Adipocyte (in vitro differentiated cells): Measurements from ENCODE around the gene CCDC51.
"Not testable (repeated sequence)": the region's sequence is repeated elsewhere in the genome, so short reads cannot be mapped to it uniquely, and the experiment has no call there.

Source experiments
- DNase-seq: peaks from one replicate; pipeline ENCODE4 v3.0.0-alpha.2; 2015; ENCODE audit warnings: low read depth
- H3K27me3 ChIP-seq: replicated peaks from 2 replicates; pipeline ENCODE4 v1.7.0; 2013; ENCODE audit warnings: mild to moderate bottlenecking, low read length, moderate library complexity; ENCODE audit not compliant: control insufficient read depth, insufficient read depth
- H3K36me3 ChIP-seq: 2 replicates; pipeline ENCODE4 v1.7.0; 2013; ENCODE audit warnings: low read length, mild to moderate bottlenecking, moderate library complexity; ENCODE audit not compliant: control insufficient read depth, insufficient read depth, severe bottlenecking
- H3K4me1 ChIP-seq: 2 replicates; pipeline ENCODE4 v1.7.0; 2013; ENCODE audit warnings: mild to moderate bottlenecking, low read length, moderate library complexity; ENCODE audit not compliant: control insufficient read depth, insufficient read depth
- H3K4me3 ChIP-seq: 2 replicates; pipeline ENCODE4 v1.7.0; 2013; ENCODE audit warnings: mild to moderate bottlenecking, low read length, moderate library complexity
- H3K9ac ChIP-seq: 2 replicates; pipeline ENCODE4 v1.7.0; 2013; ENCODE audit warnings: mild to moderate bottlenecking, low read length, moderate library complexity
- H3K9me3 ChIP-seq: 2 replicates; pipeline ENCODE4 v1.7.0; 2013; ENCODE audit warnings: mild to moderate bottlenecking, low read length, moderate library complexity; ENCODE audit not compliant: control insufficient read depth

CCDC51 gene, protein sequence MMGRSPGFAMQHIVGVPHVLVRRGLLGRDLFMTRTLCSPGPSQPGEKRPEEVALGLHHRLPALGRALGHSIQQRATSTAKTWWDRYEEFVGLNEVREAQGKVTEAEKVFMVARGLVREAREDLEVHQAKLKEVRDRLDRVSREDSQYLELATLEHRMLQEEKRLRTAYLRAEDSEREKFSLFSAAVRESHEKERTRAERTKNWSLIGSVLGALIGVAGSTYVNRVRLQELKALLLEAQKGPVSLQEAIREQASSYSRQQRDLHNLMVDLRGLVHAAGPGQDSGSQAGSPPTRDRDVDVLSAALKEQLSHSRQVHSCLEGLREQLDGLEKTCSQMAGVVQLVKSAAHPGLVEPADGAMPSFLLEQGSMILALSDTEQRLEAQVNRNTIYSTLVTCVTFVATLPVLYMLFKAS

DNA sequence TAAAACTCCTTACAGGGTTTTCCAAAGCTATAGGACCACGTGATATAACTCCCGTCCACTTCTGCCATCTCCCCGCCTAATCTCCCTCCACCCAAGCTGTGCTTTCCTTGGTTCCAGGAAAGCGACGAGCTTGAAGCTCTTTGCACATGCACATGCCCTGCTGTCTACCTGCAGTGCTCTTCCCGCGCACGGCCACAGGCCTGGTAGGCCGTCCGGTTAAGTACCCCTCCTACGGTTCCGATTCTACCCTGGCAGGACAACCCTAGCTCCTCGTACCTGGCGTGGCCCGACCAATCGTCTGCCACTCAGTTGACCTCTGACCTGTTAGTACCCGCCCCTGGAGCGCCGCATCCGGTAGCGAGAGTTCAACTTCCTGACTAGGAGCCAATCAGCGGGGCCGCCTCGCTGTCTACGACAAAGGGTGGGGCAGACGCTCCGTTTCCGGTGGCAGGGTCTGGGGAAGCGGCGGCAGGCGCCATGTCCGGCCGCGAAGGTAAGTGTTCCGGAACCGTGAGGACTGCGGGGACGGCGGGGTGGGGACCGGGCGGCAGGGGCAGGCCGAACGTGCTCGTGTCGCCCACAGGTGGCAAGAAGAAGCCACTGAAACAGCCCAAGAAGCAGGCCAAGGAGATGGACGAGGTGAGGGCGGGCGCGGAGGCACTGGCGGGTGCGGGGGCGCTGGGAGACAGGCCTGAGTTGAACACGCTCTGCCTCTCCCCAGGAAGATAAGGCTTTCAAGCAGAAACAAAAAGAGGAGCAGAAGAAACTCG is at the start of gene CCDC51, which contains the start of gene TMA7:
CCDC51 (minus strand) TSS at position 300 of the 770 bp plus-strand sequence. CDS start 4,991 bp downstream, outside the sequence.
TMA7 (plus strand) TSS at position 438 of the 770 bp plus-strand sequence; CDS start at position 478, 40 bp downstream.
- Histone ChIP-seq H3K4me1 (peaks cover 30% of the 10 kb centered on the region), H3K9ac (peak within 1 kb of the TSS; percentile 98), H3K9me3 (no peaks in the 10 kb centered on the region), H3K36me3 (peaks cover 31% of the 10 kb centered on the region), H3K4me3 (peak within 1 kb of the TSS; percentile 99), H3K27me3 (no peaks in the 10 kb centered on the region)
- DNase-seq, result peak; percentile 99

DNA sequence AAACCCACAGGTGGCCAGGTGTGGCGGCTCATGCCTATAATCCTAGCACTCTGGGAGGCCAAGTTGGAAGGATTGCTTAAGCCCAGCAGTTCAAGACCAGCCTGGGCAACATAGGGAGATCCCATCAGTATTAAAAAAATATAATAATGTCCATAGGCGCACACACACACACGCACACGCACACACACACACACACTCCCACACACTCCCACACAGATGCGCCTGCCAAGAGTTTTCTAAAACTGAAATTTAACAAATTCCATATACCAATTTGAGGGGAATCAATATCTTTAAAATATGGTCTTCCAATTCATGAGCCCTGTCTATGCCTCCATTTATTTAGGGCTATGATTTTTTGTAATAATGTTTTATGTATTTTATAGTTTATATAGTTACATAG is 47.0 kb upstream of the CCDC51 start:
- no peaks in the 10 kb centered on the region for H3K9me3 ChIP-seq
- H3K36me3 ChIP-seq, result no peaks in the 10 kb centered on the region
- no peak for DNase-seq
- no peak overlapping the region for H3K9ac ChIP-seq
- H3K4me1 ChIP-seq, result peaks cover 5% of the 10 kb centered on the region
- H3K27me3 ChIP-seq, result no peaks in the 10 kb centered on the region
- H3K4me3 ChIP-seq, result no peak overlapping the region

DNA sequence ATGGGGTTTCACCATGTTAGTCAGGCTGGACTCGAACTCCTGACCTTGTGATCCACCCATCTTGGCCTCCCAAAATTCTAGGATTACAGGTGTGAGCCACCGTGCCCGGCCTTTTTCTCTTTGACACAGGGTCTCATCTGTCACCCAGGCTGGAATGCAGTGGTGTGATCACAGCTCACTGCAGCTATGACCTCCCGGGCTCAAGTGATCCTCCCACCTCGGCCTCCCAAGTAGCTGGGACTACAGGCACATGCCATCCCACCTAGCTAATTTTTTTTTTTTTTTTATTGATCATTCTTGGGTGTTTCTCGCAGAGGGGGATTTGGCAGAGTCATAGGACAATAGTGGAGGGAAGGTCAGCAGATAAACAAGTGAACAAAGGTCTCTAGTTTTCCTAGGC is 42.9 kb upstream of the CCDC51 start:
- not testable (repeated sequence) for H3K4me3 ChIP-seq, H3K36me3 ChIP-seq, H3K27me3 ChIP-seq, DNase-seq, H3K9ac ChIP-seq, H3K9me3 ChIP-seq, H3K4me1 ChIP-seq

DNA sequence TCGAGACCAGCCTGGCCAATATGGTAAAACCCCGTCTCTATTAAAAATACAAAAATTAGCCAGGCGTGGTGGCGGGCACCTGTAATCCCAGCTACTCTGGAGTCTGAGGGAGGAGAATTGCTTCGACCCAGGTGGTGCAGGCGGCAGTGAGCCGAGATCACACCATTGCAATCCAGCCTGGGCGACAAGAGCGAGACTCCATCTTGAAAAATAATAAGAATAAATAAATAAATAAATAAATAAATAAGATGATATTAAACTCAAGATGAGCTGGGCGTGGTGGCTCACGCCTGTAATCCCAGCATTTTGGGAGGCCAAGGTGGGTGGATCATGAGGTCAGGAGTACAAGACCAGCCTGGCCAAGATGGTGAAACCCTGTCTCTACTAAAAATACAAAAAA is 41.0 kb upstream of the CCDC51 start:
- DNase-seq, H3K4me1 ChIP-seq, H3K27me3 ChIP-seq, H3K4me3 ChIP-seq, H3K9ac ChIP-seq, H3K36me3 ChIP-seq, H3K9me3 ChIP-seq: not testable (repeated sequence)

DNA sequence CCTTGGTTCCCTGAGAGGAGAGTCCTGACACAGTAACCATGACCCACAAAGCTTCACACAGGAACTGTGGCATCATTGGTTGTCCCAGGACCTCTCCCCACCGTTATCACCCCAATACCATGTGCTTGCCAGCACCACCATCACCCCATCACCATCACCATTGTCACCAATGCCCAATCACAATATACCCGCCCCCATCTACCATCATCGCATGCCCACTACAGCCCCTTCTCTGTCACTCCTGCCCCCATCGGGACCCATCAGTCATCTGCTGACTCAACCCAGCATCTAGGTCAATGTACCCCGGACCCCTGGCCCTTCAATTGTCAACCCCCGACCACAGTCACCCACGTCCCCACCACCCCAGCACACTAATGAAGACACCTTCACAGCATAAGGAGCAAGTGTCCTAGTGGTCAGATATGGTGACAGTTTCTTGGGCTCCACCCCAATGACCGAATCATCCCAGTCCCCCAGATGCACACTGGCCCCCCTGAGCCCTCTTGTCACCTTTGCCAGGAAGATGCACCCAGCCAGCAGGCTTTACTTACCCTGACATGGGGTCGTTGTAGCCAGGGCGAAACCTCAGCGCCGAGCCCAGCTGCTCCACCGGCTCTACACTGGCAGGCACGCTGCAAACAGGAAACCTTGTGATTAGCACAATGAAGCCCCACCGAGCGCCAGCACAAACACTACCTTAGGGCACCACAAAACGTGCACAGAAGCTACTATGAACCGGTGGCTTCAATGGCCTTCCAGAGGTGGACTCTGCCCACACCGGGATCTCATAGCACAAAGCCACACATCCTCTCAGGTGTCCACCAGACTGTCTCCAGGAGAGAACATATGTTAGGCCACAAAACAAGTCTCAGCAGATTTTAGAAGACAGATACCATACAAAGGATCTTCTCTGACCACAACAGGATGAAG is 39.0 kb upstream of the CCDC51 start:
- Histone ChIP-seq H3K4me3 (no peak overlapping the region), H3K4me1 (no peaks in the 10 kb centered on the region), H3K9me3 (no peaks in the 10 kb centered on the region), H3K36me3 (no peaks in the 10 kb centered on the region), H3K27me3 (no peaks in the 10 kb centered on the region), H3K9ac (no peak overlapping the region)
- DNase-seq, result no peak

DNA sequence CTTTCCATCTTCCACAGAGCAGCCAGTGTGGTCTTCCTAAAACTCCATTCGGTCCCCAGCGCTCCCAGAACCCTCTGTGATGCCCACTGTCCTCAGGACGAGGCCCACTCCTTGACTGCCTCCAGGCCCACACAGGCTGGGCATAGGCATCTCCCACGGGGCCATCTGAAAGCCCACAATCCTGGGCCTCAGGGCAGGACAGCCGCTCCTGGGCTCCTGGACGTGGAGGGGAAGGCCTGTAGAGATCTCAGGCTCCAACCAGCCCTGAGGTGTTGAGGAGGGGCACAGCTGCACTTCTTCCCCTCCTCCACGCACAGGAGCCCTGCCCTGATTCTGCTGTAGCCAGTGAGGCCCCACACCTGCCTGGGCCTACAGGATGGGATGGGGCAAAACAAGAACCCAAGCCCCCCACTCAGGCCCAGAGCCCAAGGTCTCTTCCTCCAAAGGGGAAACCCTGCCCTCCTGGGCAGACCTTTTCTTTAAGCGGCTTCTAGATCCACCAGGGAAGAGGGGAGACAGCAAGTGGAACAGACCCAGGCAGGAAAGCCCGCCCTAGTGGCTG is 38.1 kb upstream of the CCDC51 start:
- no peak for DNase-seq

DNA sequence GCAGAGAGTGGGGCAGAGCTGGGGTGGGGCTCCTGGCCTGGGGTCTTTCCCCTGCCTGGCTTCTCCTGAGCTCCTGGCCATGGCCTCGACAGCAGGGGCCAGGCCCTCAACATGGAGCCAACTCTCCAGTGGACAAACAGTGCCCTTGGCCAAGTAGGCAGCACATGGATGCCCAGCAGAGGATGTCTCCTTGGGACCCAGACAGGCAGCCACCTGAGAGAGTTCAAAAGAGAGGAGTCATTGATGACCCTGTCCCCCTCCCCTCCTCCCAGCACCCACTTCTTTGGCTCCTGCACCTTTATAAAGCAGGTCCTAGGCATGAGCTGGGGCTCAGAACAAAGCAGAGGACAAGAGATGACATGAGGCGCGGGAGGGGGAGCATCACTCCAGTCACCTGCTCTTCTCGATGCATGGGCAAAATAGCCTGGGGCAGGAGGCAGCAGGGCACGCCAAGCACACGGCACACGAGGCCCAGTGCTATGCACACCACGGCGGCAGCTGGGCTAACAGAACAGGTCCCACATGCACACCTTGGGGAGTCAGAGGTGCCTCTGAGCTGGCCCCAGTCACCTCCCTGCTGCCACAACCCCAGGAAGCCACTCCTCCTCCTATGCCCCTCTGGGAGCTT is 36.6 kb upstream of the CCDC51 start:
- Histone ChIP-seq H3K4me1 (peaks cover 5% of the 10 kb centered on the region), H3K27me3 (no peaks in the 10 kb centered on the region), H3K9ac (no peak overlapping the region), H3K4me3 (no peak overlapping the region), H3K36me3 (no peaks in the 10 kb centered on the region), H3K9me3 (no peaks in the 10 kb centered on the region)
- no peak for DNase-seq

More for the DNA sequence above, 38.1 kb upstream of the CCDC51 start:
- Histone ChIP-seq H3K4me1 (peaks cover 5% of the 10 kb centered on the region), H3K36me3 (no peaks in the 10 kb centered on the region), H3K4me3 (no peak overlapping the region), H3K9me3 (no peaks in the 10 kb centered on the region), H3K9ac (no peak overlapping the region), H3K27me3 (no peaks in the 10 kb centered on the region)

DNA sequence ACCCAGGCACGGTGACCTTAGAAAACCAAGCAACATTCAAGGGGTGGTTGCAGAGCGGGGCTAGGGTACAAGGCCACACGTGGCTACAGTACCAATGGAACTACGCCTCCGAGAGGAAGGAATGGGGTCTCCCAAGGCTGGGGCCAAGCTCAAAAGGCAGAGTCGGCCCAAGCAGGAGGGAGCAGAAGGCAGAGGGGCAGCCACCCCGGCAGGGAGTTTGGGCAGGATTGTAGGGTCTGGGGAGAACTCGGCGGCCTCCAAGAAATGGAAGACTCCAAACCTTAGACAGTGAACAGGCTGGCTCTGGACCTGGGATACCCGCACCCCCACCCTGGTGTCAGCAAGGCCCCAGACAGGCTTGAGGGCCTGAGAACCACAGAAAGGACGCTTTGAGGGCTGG is 35.3 kb upstream of the CCDC51 start:
- no peak for DNase-seq
- Histone ChIP-seq H3K9ac (no peak overlapping the region), H3K9me3 (no peaks in the 10 kb centered on the region), H3K36me3 (no peaks in the 10 kb centered on the region), H3K4me3 (no peak overlapping the region), H3K27me3 (no peaks in the 10 kb centered on the region), H3K4me1 (peaks cover 7% of the 10 kb centered on the region)

DNA sequence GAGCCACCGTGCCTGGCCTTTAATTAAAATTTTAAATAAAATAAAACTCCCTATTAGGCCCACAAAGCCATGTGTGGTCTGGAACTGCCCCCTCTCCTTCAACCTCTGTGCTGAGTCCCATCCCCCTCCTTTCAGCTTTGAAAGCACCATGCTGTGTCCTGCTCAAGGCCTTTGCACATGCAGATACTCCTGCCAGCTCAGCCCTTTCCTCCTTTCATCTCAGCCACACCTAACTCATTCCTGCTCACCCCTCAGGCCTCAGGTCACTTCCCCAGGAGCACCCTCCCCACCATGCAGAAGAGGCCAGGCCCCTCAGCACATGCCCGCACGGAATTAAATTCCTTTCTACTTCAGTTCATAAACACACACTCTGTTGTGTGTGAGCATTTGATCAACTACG is 34.7 kb upstream of the CCDC51 start:
- Histone ChIP-seq H3K36me3 (no peaks in the 10 kb centered on the region), H3K9me3 (no peaks in the 10 kb centered on the region), H3K9ac (no peak overlapping the region), H3K27me3 (no peaks in the 10 kb centered on the region), H3K4me1 (peaks cover 12% of the 10 kb centered on the region), H3K4me3 (no peak overlapping the region)
- DNase-seq, result no peak

DNA sequence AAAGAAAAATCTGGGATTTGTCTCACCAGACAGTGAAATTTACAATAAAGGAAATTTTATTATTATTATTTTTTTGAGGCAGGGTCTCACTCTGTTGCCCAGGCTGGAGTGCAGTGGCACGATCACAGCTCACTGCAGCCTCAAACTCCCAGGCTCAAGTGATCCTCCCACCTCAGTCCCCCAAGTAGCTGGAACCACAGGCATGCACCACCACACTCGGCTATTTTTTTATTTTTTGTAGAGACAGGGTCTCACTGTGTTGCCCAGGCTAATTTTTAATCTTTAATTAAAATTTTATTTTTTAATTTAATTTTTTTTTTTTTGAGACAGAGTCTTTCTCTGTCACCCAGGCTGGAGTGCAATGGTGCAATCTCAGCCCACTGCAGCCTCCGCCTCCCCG is 34.1 kb upstream of the CCDC51 start:
- not testable (repeated sequence) for H3K4me3 ChIP-seq, DNase-seq, H3K9ac ChIP-seq, H3K9me3 ChIP-seq, H3K27me3 ChIP-seq, H3K36me3 ChIP-seq
- H3K4me1 ChIP-seq, result peaks cover 12% of the 10 kb centered on the region
